ENCODE measurements around the gene GRM4.

GRM4 gene

DNA sequence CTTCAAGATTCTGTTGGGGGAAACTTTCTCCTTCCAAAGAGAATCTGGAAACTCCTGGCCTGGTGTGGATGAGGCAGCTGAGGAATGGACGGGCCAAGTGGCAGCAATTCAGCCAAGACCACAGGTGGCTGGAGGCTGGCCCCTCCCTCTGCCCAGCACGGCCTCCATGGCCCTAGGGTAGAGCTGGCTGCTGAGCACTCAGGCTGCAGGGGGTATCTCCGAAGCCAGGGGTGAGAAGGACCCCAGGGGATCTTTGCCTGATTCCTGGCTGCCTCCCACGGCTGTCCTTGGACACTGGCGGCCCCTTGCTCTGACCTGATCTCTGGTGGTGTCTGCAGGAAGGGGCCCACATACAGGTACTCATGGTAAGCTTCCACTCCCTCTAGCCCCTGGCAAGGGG, 39.0 kb downstream of the GRM4 start:
- Histone ChIP-seq H3K4me2 (ENCODE audit: low read depth, low read length, poor library complexity, severe bottlenecking) (no peak overlapping the region), H3K9ac (ENCODE audit: low read length) (no peak overlapping the region), H3K36me3 (ENCODE audit: low read length) (no peaks in the 10 kb centered on the region), H2AFZ (ENCODE audit: low read depth, low read length, severe bottlenecking) (no peak overlapping the region), H3K4me3 (ENCODE audit: insufficient read depth, low read length, poor library complexity, severe bottlenecking) (no peak overlapping the region), H3K9me3 (ENCODE audit: insufficient read depth, low read length) (no peaks in the 10 kb centered on the region), H3K9me2 (replicated peaks; ENCODE audit: insufficient read depth, low read length) (no peaks in the 10 kb centered on the region), H3K27me3 (ENCODE audit: low read length) (no peaks in the 10 kb centered on the region), H3F3A (ENCODE audit: insufficient read depth) (no peaks in the 10 kb centered on the region), H4K20me1 (ENCODE audit: low read depth, low read length) (no peaks in the 10 kb centered on the region), H3K79me2 (ENCODE audit: insufficient read depth, low read length) (no peaks in the 10 kb centered on the region), H3K27ac (ENCODE audit: low read depth, low read length) (no peak overlapping the region)
- TF ChIP-seq CTCF (IDR thresholded peaks at IDR 0.05; ENCODE audit: insufficient read depth, low read length, poor library complexity, severe bottlenecking) (no peak), EZH2phosphoT487 (conservative IDR thresholded peaks at IDR 0.05; ENCODE audit: low read length) (no peak)

DNA sequence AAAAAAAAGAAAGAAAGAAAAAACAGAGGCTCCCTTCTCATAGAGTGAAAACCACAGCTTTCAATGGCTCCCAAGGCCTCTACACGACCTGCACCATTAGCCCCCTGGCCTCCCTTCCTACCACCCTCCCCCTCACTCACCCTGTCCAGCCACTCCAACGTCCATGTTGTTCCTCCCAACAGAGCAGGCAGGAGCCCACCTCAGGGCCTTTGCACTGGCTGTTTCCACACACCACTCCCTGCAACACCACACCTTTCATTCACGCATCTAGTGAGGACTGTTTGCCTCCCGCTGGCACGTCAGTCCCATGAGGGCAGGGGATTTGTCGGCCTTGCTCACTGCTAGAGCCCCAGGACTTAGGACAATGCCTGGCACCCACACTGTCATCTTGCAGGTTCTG, 39.5 kb downstream of the GRM4 start:
- Histone ChIP-seq H3F3A (ENCODE audit: insufficient read depth) (no peaks in the 10 kb centered on the region), H3K4me3 (ENCODE audit: insufficient read depth, low read length, poor library complexity, severe bottlenecking) (no peak overlapping the region), H3K36me3 (ENCODE audit: low read length) (no peaks in the 10 kb centered on the region), H2AFZ (ENCODE audit: low read depth, low read length, severe bottlenecking) (no peak overlapping the region), H3K27me3 (ENCODE audit: low read length) (no peaks in the 10 kb centered on the region), H3K9ac (ENCODE audit: low read length) (no peak overlapping the region), H3K79me2 (ENCODE audit: insufficient read depth, low read length) (no peaks in the 10 kb centered on the region), H3K4me2 (ENCODE audit: low read depth, low read length, poor library complexity, severe bottlenecking) (no peak overlapping the region), H3K9me2 (replicated peaks; ENCODE audit: insufficient read depth, low read length) (no peaks in the 10 kb centered on the region), H4K20me1 (ENCODE audit: low read depth, low read length) (no peaks in the 10 kb centered on the region), H3K27ac (ENCODE audit: low read depth, low read length) (no peak overlapping the region), H3K9me3 (ENCODE audit: insufficient read depth, low read length) (no peaks in the 10 kb centered on the region)
- TF ChIP-seq CTCF (IDR thresholded peaks at IDR 0.05; ENCODE audit: insufficient read depth, low read length, poor library complexity, severe bottlenecking) (no peak), EZH2phosphoT487 (conservative IDR thresholded peaks at IDR 0.05; ENCODE audit: low read length) (no peak)

GRCh38 chr6:34104628-34105027, 41.3 kb downstream of the GRM4 start:
- H3K9me2 ChIP-seq (replicated peaks; ENCODE audit: insufficient read depth, low read length), result no peaks in the 10 kb centered on the region
- H3K27me3 ChIP-seq (ENCODE audit: low read length), result no peaks in the 10 kb centered on the region
- H3F3A ChIP-seq (ENCODE audit: insufficient read depth), result no peaks in the 10 kb centered on the region
- no peaks in the 10 kb centered on the region for H3K79me2 ChIP-seq (ENCODE audit: insufficient read depth, low read length)
- H3K36me3 ChIP-seq (ENCODE audit: low read length), result no peaks in the 10 kb centered on the region
- no peak overlapping the region for H3K27ac ChIP-seq (ENCODE audit: low read depth, low read length)
- no peak overlapping the region for H3K4me2 ChIP-seq (ENCODE audit: low read depth, low read length, poor library complexity, severe bottlenecking)
- TF ChIP-seq CTCF (IDR thresholded peaks at IDR 0.05; ENCODE audit: insufficient read depth, low read length, poor library complexity, severe bottlenecking), result no peak
- TF ChIP-seq EZH2phosphoT487 (conservative IDR thresholded peaks at IDR 0.05; ENCODE audit: low read length), result peak; percentile 91; the same call in 1 of the 2 replicates
- no peaks in the 10 kb centered on the region for H3K9me3 ChIP-seq (ENCODE audit: insufficient read depth, low read length)
- no peak overlapping the region for H2AFZ ChIP-seq (ENCODE audit: low read depth, low read length, severe bottlenecking)
- no peak overlapping the region for H3K9ac ChIP-seq (ENCODE audit: low read length)
- no peaks in the 10 kb centered on the region for H4K20me1 ChIP-seq (ENCODE audit: low read depth, low read length)
- H3K4me3 ChIP-seq (ENCODE audit: insufficient read depth, low read length, poor library complexity, severe bottlenecking), result no peak overlapping the region

Measured in SU-DHL-6 (cell line).